ENCODE results near the gene CFAP20DC. TPM values are rescaled to one million over a fixed set of nuclear protein-coding genes. Genes with fewer than 3 reads are reported as not detected.

The CFAP20DC gene
- total RNA-seq, 1 donor from 2014 or later: 8.0 TPM

DNA sequence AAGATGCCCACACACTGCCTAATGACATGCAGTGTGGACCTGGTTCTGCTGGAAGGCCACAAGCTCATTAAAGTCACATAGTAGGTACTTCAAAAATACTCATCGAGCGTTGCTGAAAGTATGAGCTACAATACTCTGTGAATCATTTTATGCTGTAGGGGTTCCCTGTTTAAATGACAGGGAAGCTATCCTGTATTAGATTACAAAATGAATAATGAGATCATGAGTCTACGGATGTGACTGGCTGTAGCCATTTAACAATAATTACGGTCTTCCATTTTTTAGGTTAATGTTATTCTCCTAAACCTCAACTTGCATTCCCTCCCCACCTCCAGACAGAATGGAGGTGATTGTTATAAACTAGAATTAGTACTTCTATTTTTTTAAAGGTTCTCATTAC, 255.1 kb downstream of the CFAP20DC start:
- Mint-ChIP-seq H3K9me3 (ENCODE audit: low read depth) (no peaks in the 10 kb centered on the region), H3K4me1 (ENCODE audit: low read depth) (peaks cover 14% of the 10 kb centered on the region), H3K4me3 (ENCODE audit: low read depth) (no peak overlapping the region), H3K27ac (no peak overlapping the region), H3K27me3 (peaks cover 2% of the 10 kb centered on the region), H3K36me3 (ENCODE audit: insufficient read depth) (peaks cover 2% of the 10 kb centered on the region)
- DNase-seq (ENCODE audit: low spot score, unreplicated experiment): no peak
- TF ChIP-seq, protein P1, sequence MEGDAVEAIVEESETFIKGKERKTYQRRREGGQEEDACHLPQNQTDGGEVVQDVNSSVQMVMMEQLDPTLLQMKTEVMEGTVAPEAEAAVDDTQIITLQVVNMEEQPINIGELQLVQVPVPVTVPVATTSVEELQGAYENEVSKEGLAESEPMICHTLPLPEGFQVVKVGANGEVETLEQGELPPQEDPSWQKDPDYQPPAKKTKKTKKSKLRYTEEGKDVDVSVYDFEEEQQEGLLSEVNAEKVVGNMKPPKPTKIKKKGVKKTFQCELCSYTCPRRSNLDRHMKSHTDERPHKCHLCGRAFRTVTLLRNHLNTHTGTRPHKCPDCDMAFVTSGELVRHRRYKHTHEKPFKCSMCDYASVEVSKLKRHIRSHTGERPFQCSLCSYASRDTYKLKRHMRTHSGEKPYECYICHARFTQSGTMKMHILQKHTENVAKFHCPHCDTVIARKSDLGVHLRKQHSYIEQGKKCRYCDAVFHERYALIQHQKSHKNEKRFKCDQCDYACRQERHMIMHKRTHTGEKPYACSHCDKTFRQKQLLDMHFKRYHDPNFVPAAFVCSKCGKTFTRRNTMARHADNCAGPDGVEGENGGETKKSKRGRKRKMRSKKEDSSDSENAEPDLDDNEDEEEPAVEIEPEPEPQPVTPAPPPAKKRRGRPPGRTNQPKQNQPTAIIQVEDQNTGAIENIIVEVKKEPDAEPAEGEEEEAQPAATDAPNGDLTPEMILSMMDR (IDR thresholded peaks at IDR 0.05; ENCODE audit: unreplicated experiment): no peak

DNA sequence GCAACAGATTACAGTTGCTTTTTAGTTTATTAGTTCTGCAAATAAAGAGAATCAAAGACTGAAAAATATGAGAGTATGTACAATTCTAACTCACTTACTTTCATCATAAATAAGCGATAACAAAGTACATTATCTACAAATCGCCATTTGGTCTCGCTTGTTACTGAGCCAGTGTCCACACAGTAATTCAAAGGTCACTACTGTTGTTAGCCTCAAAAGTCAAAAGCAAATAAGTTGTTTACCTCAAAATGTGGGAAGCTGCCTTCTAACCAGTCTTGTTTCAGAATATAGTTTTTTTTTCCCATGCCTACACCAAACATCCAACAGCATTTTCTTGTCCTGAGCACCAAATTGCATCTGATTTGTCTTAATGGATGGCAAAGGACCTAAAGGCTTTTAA, 255.9 kb downstream of the CFAP20DC start:
- H3K36me3 Mint-ChIP-seq (ENCODE audit: insufficient read depth): peaks cover 2% of the 10 kb centered on the region
- TF ChIP-seq, protein P1 (IDR thresholded peaks at IDR 0.05; ENCODE audit: unreplicated experiment): no peak
- no peak for DNase-seq (ENCODE audit: low spot score, unreplicated experiment)
- H3K4me1 Mint-ChIP-seq (ENCODE audit: low read depth): peaks cover 14% of the 10 kb centered on the region
- peaks cover 2% of the 10 kb centered on the region for H3K27me3 Mint-ChIP-seq
- no peaks in the 10 kb centered on the region for H3K9me3 Mint-ChIP-seq (ENCODE audit: low read depth)
- H3K27ac Mint-ChIP-seq: no peak overlapping the region
- H3K4me3 Mint-ChIP-seq (ENCODE audit: low read depth): no peak overlapping the region

DNA sequence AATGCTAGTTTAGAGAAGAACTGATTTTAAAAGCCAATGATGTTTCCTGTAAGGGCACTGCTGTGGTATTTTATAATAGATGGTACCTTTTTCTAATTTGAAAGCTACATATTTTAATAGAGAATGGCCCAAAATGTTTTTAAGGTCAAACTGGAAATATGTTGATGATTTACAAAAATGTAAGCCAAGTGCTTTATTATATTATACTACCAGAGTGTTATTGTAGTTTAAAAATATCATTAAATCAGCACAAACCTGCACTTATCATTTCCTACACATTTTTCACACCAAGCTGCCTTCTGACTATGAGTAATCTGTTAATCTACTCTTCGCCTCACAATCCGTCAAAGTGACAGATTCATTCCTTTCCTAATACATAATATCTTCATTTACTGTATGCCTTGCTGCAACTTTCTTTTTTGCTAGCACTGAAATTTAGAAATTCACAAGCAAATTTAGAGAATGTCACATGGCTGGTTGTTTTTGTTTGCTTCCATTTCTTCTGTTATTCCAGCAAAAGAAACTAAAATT, 256.8 kb downstream of the CFAP20DC start:
- peaks cover 14% of the 10 kb centered on the region for H3K4me1 Mint-ChIP-seq (ENCODE audit: low read depth)
- TF ChIP-seq, protein P1 (IDR thresholded peaks at IDR 0.05; ENCODE audit: unreplicated experiment): no peak

DNA sequence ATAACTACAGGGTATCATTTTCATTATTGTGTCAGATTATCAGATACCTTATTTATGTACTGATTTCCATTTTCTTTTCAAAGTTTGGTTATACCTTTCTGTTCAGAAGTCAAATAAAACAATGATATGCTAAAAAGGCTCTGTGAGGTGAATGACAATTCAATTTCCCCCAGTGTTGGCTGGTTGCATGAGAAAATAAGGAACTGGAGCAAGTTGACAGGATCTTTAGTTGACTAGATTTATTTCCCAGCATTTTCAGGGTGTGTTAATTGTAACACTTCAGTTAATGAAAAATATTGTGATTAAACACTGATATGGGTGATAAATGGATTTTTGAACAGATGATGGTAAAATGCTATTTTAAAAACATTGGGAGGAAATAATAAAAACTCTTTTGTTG, 260.4 kb downstream of the CFAP20DC start:
- no peak overlapping the region for H3K27ac Mint-ChIP-seq
- H3K4me3 Mint-ChIP-seq (ENCODE audit: low read depth): no peak overlapping the region
- H3K9me3 Mint-ChIP-seq (ENCODE audit: low read depth): no peaks in the 10 kb centered on the region
- TF ChIP-seq, protein P1 (IDR thresholded peaks at IDR 0.05; ENCODE audit: unreplicated experiment): no peak
- no peak for DNase-seq (ENCODE audit: low spot score, unreplicated experiment)
- peaks cover 2% of the 10 kb centered on the region for H3K36me3 Mint-ChIP-seq (ENCODE audit: insufficient read depth)
- H3K4me1 Mint-ChIP-seq (ENCODE audit: low read depth): peaks cover 13% of the 10 kb centered on the region
- H3K27me3 Mint-ChIP-seq: no peaks in the 10 kb centered on the region

More for the DNA sequence above, 256.8 kb downstream of the CFAP20DC start:
- H3K4me3 Mint-ChIP-seq (ENCODE audit: low read depth): no peak overlapping the region
- no peaks in the 10 kb centered on the region for H3K9me3 Mint-ChIP-seq (ENCODE audit: low read depth)
- no peak overlapping the region for H3K27ac Mint-ChIP-seq
- DNase-seq (ENCODE audit: low spot score, unreplicated experiment): no peak
- peaks cover 2% of the 10 kb centered on the region for H3K36me3 Mint-ChIP-seq (ENCODE audit: insufficient read depth)
- H3K27me3 Mint-ChIP-seq: peaks cover 2% of the 10 kb centered on the region

DNA sequence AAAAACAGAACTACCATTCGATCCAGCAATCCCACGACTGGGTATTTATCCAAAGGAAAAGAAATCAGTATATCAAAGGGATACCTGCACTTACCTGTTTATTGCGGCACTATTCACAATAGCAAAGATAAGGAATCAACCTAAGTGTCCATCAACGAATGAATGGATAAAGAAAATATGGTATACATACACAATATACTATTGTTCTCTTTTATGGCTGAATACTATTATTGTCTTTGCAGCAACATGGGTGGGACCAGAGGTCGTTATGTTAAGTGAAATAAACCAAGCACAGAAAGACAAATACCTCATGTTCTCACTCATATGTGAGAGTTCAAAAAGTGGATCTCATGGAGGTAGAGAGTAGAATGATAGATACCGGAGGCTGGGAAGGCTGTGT, 264.9 kb downstream of the CFAP20DC start:
- no peaks in the 10 kb centered on the region for H3K4me1 Mint-ChIP-seq (ENCODE audit: low read depth)
- H3K4me3 Mint-ChIP-seq (ENCODE audit: low read depth): no peak overlapping the region
- no peak overlapping the region for H3K27ac Mint-ChIP-seq
- TF ChIP-seq, protein P1 (IDR thresholded peaks at IDR 0.05; ENCODE audit: unreplicated experiment): no peak
- no peaks in the 10 kb centered on the region for H3K27me3 Mint-ChIP-seq
- H3K36me3 Mint-ChIP-seq (ENCODE audit: insufficient read depth): peaks cover 7% of the 10 kb centered on the region
- peaks cover 27% of the 10 kb centered on the region for H3K9me3 Mint-ChIP-seq (ENCODE audit: low read depth)
- DNase-seq (ENCODE audit: low spot score, unreplicated experiment): no peak

Measured in progenitor cell of endocrine pancreas (in vitro differentiated cells).